ENCODE data around the gene RABL6. TPM values are rescaled to one million over a fixed set of nuclear protein-coding genes. Genes with fewer than 3 reads are reported as not detected.
A peak's percentile ranks its signal among the peaks of the same experiment; 100 is the strongest.

RABL6 gene
- total RNA-seq, 2 experiments from 2014 or later, result 83.4 to 85.3 TPM

DNA sequence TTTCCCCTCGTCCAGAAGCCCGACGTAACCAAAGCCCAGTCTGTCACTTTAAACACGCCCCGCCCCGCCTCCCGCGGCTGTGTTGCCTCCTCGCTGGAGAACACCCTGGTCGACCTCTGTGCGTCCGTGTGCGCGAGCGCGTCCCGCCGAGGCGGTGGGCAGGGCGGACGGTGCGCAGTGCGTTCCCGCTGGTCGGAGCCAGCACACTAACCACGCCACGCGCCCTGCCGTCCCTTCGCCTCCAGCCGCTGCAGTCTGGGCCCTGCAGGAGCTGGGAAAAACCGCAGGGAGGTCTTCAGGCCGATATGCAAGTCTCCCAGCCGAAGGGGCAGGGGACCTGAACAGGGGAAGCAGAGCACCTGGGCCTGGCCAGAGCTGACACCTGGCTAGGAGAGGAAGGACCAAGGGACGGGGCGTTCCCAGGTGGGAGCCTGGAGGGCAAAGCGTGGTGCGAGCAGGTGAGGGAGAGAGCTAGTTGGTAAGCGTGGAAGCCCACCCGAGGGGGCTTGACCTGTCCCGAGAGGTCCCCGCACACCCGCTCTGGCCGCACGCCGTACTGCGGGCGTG, 40.2 kb downstream of the RABL6 start:
- no peaks in the 10 kb centered on the region for H3K9me3 Mint-ChIP-seq
- POLR2A ChIA-PET, result interaction anchor here (1.0 to 2.4 kb wide), 3 partner anchors 34 to 54 kb away, joined by 3 to 6 read pairs (median 6); no protein-coding TSS in a partner anchor
- peaks cover 11% of the 10 kb centered on the region for H3K36me3 Mint-ChIP-seq
- H3K27ac Mint-ChIP-seq, result peak overlapping the region; percentile 8
- CTCF ChIA-PET, result interaction anchor here (1.0 to 1.6 kb wide), 5 partner anchors 8 to 188 kb away, joined by 3 to 4 read pairs (median 3); no protein-coding TSS in a partner anchor
- DNase-seq, result peak; percentile 89
- intact Hi-C loops (cut with micrococcal nuclease), result loop anchor here (2.0 to 5.0 kb wide), 3 partner anchors 55 to 365 kb away; partner anchors contain the start of genes MAN1B1 and SEC16A
- H3K27me3 Mint-ChIP-seq, result peaks cover 17% of the 10 kb centered on the region
- H3K4me3 Mint-ChIP-seq, result peak overlapping the region; percentile 85
- H3K4me1 Mint-ChIP-seq (ENCODE audit: low read depth), result peaks cover 24% of the 10 kb centered on the region

DNA sequence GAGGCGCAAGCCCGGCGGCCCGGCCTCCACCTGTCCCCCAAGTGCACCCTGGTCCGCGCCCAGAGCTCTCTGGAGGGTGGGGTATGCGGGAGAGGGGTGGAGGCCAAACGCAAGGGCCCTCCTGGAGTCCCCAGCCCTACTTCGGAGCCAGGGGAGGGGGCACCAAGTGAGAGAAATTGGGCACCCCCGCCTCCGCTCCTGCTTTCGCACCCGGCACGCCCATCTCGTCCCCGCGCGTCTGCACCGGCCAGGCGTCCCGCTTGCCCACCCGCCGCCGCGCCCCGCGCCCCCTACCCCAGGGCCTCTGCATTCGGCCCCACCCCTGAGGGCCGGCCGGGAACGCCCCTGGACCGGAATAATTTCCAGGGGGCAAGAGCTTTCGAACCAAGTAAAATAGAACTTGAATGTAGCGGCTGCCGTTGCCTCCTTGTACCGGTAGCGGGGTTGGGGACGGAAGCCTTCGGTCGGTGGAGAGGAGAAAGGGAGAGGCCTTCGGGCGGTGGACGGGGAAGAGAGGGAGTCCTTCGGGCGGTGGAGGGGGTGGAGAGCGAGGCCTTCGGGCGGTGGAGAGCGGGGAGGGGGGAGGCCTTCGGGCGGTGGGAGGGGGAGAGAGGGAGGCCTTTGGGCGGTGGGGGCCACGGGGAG, 40.8 kb downstream of the RABL6 start:
- intact Hi-C loops (cut with micrococcal nuclease), result loop anchor here (1.0 to 5.0 kb wide), 4 partner anchors 38 to 366 kb away; partner anchors contain the start of genes MAN1B1, SEC16A and TRAF2
- Mint-ChIP-seq H3K27me3 (peaks cover 17% of the 10 kb centered on the region), H3K9me3 (no peaks in the 10 kb centered on the region)

DNA sequence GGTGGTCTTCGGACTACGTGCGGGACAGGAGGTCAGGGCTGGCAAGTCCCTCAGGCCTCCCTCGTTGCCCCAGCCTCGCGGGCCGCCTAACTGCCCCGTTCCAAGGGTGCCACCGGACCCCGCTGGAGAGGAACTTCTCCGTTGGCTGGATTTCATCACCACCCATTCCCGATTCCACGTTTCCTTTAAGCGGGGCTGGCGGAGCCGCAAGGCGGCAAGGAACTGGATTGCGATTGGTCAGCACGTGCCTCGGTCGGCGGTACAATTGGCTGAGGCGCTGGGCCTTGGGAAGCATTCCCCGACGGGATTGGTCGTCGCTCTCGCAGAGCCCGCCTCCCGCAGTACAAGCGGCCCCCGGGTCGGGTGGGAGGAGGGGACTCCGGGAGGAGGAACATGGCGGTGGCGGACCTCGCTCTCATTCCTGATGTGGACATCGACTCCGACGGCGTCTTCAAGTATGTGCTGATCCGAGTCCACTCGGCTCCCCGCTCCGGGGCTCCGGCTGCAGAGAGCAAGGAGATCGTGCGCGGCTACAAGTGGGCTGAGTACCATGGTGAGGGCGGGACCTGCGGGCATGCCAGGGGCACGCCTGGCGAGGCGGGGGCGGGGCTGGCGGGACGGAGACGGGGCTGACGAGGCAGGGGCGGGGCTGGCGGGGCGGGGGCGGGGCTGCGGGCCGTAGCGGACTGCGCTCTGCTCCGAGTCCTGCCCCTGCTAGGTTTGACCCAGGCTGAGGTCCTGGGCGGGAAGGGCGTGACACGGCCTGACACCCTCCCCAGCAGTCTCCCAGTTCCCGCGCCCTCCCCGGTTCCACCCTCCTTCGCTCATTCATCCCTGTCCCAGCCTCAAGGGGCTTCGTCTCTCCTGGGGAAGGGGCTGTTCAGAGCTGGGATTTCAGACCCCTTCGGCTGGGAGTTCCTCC, 41.6 kb downstream of the RABL6 start, which contains the start of gene PHPT1:
TSS of gene PHPT1 (plus strand) at position 372 of the 922 bp plus-strand sequence. CDS start at position 394, 22 bp downstream.
- Mint-ChIP-seq H3K4me1 (ENCODE audit: low read depth) (peaks cover 19% of the 10 kb centered on the region), H3K4me3 (peak within 1 kb of the TSS; percentile 85), H3K27ac (peak within 1 kb of the TSS; percentile 90), H3K27me3 (peaks cover 17% of the 10 kb centered on the region), H3K36me3 (peaks cover 11% of the 10 kb centered on the region), H3K9me3 (no peaks in the 10 kb centered on the region)
- CTCF ChIA-PET, result interaction anchor here (1.2 to 1.3 kb wide), 2 partner anchors 9 to 81 kb away, joined by 3 read pairs; no protein-coding TSS in a partner anchor
- intact Hi-C loops (cut with micrococcal nuclease), result loop anchor here (1.0 to 5.0 kb wide), 4 partner anchors 37 to 366 kb away; partner anchors contain the start of genes MAN1B1, SEC16A and TRAF2
- peak; percentile 98 for DNase-seq
- POLR2A ChIA-PET, result interaction anchor here (1.0 kb wide), 1 partner anchor 33 kb away, joined by 3 read pairs; no protein-coding TSS in a partner anchor

More for the DNA sequence above, 40.8 kb downstream of the RABL6 start:
- H3K36me3 Mint-ChIP-seq, result peaks cover 11% of the 10 kb centered on the region
- H3K27ac Mint-ChIP-seq, result peak overlapping the region; percentile 77
- POLR2A ChIA-PET, result interaction anchor here (1.0 to 2.4 kb wide), 3 partner anchors 34 to 53 kb away, joined by 3 to 6 read pairs (median 6); no protein-coding TSS in a partner anchor
- CTCF ChIA-PET, result interaction anchor here (1.1 to 1.3 kb wide), 3 partner anchors 8 to 82 kb away, joined by 3 to 4 read pairs (median 3); no protein-coding TSS in a partner anchor
- peak overlapping the region; percentile 85 for H3K4me3 Mint-ChIP-seq
- DNase-seq, result peak; percentile 65
- H3K4me1 Mint-ChIP-seq (ENCODE audit: low read depth), result peaks cover 21% of the 10 kb centered on the region

DNA sequence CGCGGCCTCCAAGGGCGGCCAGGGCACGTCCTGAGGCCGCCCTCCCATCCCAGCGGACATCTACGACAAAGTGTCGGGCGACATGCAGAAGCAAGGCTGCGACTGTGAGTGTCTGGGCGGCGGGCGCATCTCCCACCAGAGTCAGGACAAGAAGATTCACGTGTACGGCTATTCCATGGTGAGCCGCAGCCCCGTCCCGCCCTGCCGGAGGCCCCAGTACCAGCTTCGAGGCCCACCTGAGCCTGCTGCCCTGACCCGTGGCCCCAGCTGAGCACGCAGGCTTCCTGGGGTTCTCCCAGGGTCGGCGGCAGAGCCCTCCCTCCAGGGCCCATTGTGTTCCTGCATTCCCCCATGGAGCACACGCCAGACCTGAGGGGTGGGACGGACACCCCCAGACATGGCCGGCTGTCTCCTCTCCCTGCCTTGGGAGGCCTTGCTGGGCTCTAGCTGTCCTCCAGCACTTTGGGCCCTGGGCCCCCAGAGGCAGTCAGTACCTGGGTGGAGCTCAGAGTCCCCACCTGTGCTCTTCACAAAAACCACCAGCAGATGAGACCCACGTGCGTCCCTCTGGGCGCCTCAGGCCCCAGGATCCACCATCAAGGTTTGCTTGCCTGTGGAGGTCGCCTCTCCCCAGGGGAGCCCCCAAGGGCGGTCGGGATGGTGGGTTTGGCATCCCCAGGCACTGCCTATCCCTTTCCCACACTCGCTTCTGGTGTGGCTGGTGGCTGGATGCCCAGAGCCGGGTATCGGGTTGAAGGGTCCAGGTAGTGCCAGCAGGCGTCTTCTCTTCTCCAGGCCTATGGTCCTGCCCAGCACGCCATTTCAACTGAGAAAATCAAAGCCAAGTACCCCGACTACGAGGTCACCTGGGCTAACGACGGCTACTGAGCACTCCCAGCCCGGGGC, 42.5 kb downstream of the RABL6 start:
- intact Hi-C loops (cut with micrococcal nuclease), result loop anchor here (1.0 to 5.0 kb wide), 4 partner anchors 36 to 367 kb away; partner anchors contain the start of genes MAN1B1, SEC16A and TRAF2
- Mint-ChIP-seq H3K36me3 (peaks cover 11% of the 10 kb centered on the region), H3K4me1 (ENCODE audit: low read depth) (peaks cover 19% of the 10 kb centered on the region), H3K4me3 (peak overlapping the region; percentile 85), H3K9me3 (no peaks in the 10 kb centered on the region), H3K27me3 (peaks cover 15% of the 10 kb centered on the region), H3K27ac (peak overlapping the region; percentile 51)
- ChIA-PET CTCF (no interaction called here), POLR2A (no interaction called here)
- DNase-seq, result no peak

DNA sequence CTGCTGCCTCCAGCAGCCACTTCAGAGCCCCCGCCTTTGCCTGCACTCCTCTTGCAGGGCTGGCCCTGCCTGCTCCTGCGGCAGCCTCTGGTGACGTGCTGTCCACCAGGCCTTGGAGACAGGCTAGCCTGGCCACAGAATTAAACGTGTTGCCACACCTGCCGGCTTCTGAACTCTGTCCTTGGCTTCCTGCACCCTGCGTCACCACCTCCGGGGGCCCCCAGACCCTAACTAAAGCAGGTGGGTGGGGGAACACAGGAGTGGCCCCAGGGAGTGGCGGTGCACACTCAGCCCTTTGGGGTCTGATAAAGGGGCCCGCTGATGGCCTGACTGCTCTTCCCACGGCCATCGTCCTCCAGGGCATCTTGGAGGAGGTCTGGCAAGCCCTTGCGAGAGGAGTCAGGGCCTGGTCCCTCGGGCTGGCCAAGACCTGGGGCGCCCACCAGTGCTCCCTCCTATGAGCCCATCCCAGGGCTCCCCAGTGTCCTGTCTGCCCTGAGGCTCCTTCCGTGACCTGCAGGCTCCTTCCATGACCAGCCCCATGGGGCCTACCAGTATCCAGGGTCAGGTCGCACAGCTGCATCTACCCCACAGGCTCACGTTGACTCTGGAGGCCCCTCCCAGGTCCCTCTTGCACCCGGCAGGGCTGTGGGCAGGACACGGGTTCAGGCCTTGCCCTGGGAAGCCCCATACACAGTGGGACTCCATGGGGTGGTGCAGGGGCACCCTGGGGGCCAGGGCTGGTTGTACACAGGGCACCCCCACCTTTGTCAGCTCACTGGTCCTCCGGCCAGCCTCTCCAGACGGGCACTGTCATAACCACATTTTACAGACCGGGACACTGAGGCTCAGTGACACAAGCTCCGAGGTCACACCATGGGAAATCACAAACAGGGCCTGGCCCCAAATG, 43.4 kb downstream of the RABL6 start:
- CTCF ChIA-PET, result no interaction called here
- Mint-ChIP-seq H3K36me3 (peaks cover 11% of the 10 kb centered on the region), H3K4me1 (ENCODE audit: low read depth) (peaks cover 19% of the 10 kb centered on the region), H3K9me3 (no peaks in the 10 kb centered on the region), H3K4me3 (no peak overlapping the region), H3K27me3 (peaks cover 12% of the 10 kb centered on the region), H3K27ac (no peak overlapping the region)
- intact Hi-C loops (cut with micrococcal nuclease), result no loop called here
- DNase-seq, result no peak
- POLR2A ChIA-PET, result interaction anchor here (1.2 kb wide), 1 partner anchor 10 kb away, joined by 3 read pairs; no protein-coding TSS in a partner anchor

DNA sequence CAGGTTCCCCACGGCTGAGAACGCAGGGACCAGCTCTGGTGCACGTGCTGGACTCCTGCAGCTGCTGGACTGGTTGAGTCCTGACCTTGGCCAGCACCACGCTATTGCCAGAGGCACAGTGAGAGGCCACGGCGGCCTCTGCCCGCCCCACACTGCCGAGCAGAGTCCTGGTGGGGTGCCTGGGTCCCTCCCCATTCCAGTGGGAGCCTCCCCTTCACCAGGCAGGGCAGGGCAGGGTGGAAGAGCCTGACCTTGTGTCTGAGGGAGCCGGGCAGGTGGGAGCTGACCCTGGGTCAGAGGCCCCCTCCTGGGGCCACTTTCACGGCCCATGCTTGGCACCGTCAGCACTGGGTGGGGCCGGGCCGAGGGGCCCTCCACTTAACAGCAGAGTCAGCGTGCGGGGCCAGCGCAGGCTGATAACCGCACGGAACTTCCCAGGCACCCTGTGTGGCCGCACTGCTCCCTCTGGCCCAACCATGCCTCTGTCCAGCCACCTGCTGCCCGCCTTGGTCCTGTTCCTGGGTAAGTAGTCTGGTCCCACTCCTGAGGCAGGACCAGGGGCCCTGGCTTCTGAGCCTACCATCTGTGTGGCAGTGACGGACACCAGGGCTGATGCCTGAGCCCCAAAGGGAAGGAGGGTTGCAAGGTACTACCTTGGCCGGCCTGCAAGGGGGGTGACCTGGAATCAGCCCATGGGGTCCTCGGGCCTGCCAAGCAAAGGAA, 44.4 kb downstream of the RABL6 start, which contains the start of gene MAMDC4:
TSS of gene MAMDC4 (plus strand) at position 406 of the 723 bp plus-strand sequence. CDS start at position 477, 71 bp downstream.
- POLR2A ChIA-PET, result interaction anchor here (1.2 kb wide), 1 partner anchor 9 kb away, joined by 3 read pairs; no protein-coding TSS in a partner anchor
- no peaks in the 10 kb centered on the region for H3K9me3 Mint-ChIP-seq
- peaks cover 11% of the 10 kb centered on the region for H3K36me3 Mint-ChIP-seq
- intact Hi-C loops (cut with micrococcal nuclease), result no loop called here
- no peak within 1 kb of the TSS for H3K27ac Mint-ChIP-seq
- no peak for DNase-seq
- H3K4me1 Mint-ChIP-seq (ENCODE audit: low read depth), result peaks cover 13% of the 10 kb centered on the region
- CTCF ChIA-PET, result no interaction called here
- peaks cover 6% of the 10 kb centered on the region for H3K27me3 Mint-ChIP-seq
- H3K4me3 Mint-ChIP-seq, result no peak within 1 kb of the TSS

DNA sequence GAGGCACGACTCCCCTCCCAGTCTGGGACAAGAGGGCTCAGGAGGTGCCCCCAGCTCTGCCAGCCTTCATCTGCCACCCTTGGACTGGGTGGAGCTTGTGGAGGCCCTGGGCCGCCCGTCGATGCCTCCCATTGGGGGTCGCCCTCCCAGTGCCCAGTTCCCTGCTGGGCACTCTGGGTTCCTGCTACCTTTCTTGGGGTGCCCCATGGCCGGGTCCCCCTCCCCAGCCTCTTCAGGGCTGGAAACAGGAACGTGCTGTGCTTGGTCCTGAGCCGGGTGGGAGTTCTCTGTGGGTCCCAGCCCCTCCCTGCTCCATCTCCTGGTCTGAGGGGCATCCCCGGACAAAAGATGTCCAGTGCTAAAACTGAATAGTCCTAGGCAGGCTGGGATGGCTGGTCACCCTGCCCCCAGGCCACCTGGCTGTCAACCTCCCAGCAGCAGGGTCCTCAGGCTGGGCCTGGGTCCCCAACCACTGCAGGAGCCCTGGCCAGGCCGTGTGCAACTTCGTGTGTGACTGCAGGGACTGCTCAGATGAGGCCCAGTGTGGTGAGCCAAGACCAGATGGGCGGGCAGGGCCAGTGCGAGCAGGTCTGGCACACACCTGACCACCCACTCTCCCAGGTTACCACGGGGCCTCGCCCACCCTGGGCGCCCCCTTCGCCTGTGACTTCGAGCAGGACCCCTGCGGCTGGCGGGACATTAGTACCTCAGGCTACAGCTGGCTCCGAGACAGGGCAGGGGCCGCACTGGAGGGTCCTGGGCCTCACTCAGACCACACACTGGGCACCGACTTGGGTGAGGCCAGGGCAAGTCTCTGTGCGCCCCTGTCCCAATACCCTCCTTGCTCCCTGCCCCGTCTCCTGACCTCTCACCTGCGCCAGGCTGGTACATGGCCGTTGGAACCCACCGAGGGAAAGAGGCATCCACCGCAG, 45.2 kb downstream of the RABL6 start:
- intact Hi-C loops (cut with micrococcal nuclease), result no loop called here
- POLR2A ChIA-PET, result interaction anchor here (1.2 to 1.3 kb wide), 2 partner anchors 9 to 10 kb away, joined by 3 read pairs; no protein-coding TSS in a partner anchor
- Mint-ChIP-seq H3K4me1 (ENCODE audit: low read depth) (peaks cover 8% of the 10 kb centered on the region), H3K27ac (no peak overlapping the region), H3K9me3 (no peaks in the 10 kb centered on the region), H3K27me3 (peaks cover 1% of the 10 kb centered on the region), H3K36me3 (peaks cover 7% of the 10 kb centered on the region), H3K4me3 (no peak overlapping the region)
- CTCF ChIA-PET, result no interaction called here
- no peak for DNase-seq

DNA sequence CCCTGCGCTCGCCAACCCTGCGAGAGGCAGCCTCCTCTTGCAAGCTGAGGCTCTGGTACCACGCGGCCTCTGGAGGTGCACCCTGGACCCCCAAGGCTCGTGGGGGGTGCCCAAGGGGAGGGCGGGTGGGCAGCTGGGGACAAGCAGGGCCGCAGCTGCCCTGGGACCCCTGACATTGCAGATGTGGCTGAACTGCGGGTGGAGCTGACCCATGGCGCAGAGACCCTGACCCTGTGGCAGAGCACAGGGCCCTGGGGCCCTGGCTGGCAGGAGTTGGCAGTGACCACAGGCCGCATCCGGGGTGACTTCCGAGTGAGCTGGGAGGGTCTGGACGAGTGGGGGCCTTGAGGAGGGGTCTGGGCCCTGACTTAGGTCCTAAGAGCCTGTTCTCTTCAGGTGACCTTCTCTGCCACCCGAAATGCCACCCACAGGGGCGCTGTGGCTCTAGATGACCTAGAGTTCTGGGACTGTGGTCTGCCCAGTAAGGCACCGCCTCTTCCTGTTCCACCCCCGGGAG, 45.9 kb downstream of the RABL6 start:
- Mint-ChIP-seq H3K27ac (no peak overlapping the region), H3K9me3 (no peaks in the 10 kb centered on the region), H3K27me3 (no peaks in the 10 kb centered on the region), H3K4me1 (ENCODE audit: low read depth) (peaks cover 7% of the 10 kb centered on the region), H3K4me3 (no peak overlapping the region), H3K36me3 (peaks cover 6% of the 10 kb centered on the region)
- CTCF ChIA-PET, result no interaction called here
- no peak for DNase-seq
- POLR2A ChIA-PET, result interaction anchor here (1.3 kb wide), 1 partner anchor 9 kb away, joined by 3 read pairs; no protein-coding TSS in a partner anchor
- intact Hi-C loops (cut with micrococcal nuclease), result no loop called here

Measured in activated CD4-positive, alpha-beta memory T cell treated with anti-CD3 and anti-CD28 coated beads for 36 hours (primary cell).